GM19452 (cell line): ENCODE data around the gene ELMO1.

Source experiments
- ATAC-seq: cut with Tn5 transposase; IDR thresholded peaks from one replicate; pipeline ENCODE4 v1.9.1; 2021; ENCODE audit not compliant: unreplicated experiment

ELMO1 gene

GRCh38 chr7:37038706-37039105 is 410.0 kb downstream of the ELMO1 start:
- no peak for ATAC-seq

- no peak for ATAC-seq
Measured at GRCh38 chr7:37037286-37037685, 411.4 kb downstream of the ELMO1 start.

- no peak for ATAC-seq
Measured at GRCh38 chr7:37035631-37036030, 413.0 kb downstream of the ELMO1 start.

- ATAC-seq: no peak
Measured at GRCh38 chr7:37033141-37033540, 415.5 kb downstream of the ELMO1 start.

- no peak for ATAC-seq
Measured at GRCh38 chr7:37032258-37032601, 416.4 kb downstream of the ELMO1 start.

GRCh38 chr7:37031571-37032257 is 416.9 kb downstream of the ELMO1 start:
- no peak for ATAC-seq

- ATAC-seq: no peak
Measured at GRCh38 chr7:37028909-37029440, 419.7 kb downstream of the ELMO1 start.

GRCh38 chr7:37027557-37028341 is 420.9 kb downstream of the ELMO1 start:
- ATAC-seq: no peak

GRCh38 chr7:37027104-37027503 is 421.6 kb downstream of the ELMO1 start:
- ATAC-seq: no peak

- ATAC-seq: no peak
Measured at GRCh38 chr7:37018954-37019353, 429.7 kb downstream of the ELMO1 start.

- no peak for ATAC-seq
Measured at GRCh38 chr7:37016064-37016878, 432.4 kb downstream of the ELMO1 start.

GRCh38 chr7:37015353-37016034 is 433.2 kb downstream of the ELMO1 start:
- no peak for ATAC-seq

- no peak for ATAC-seq
Measured at GRCh38 chr7:37013771-37014170, 434.9 kb downstream of the ELMO1 start.

GRCh38 chr7:37011151-37011890 is 437.3 kb downstream of the ELMO1 start:
- ATAC-seq: no peak

- ATAC-seq: no peak
Measured at GRCh38 chr7:37009125-37009675, 439.5 kb downstream of the ELMO1 start.

- no peak for ATAC-seq
Measured at GRCh38 chr7:37007691-37008090, 441.0 kb downstream of the ELMO1 start.

GRCh38 chr7:37007268-37007667 is 441.4 kb downstream of the ELMO1 start:
- no peak for ATAC-seq

GRCh38 chr7:37006764-37007163 is 441.9 kb downstream of the ELMO1 start:
- no peak for ATAC-seq

- ATAC-seq: no peak
Measured at GRCh38 chr7:37000511-37000910, 448.2 kb downstream of the ELMO1 start.
